Transverse colon (tissue), 4 donors: ENCODE measurements around the gene DMC1.

Source experiments
- CTCF ChIP-seq, 5 experiments: fragments of 200-600 bp in 3 of 5; fragments of 450-650 bp in 2 of 5; sonication (generic) in 3 of 5; IDR thresholded peaks; 1 replicate in 2 of 5; 2 replicates in 3 of 5; pipeline ENCODE4 v1.5.1; 2016 to 2017; ENCODE audit warnings: antibody characterized with exemption in 5 of 5, inconsistent platforms in 3 of 5, mild to moderate bottlenecking in 2 of 5, moderate library complexity in 1 of 5
- POLR2A ChIP-seq: fragments of 450-650 bp; IDR thresholded peaks from one replicate; pipeline ENCODE4 v1.6.1; 2016; ENCODE audit warnings: antibody characterized with exemption, mild to moderate bottlenecking, moderate library complexity
- POLR2AphosphoS5 ChIP-seq, 3 donors: sonication (generic); formaldehyde crosslinking; IDR thresholded peaks; one replicate each; pipeline ENCODE4 v1.6.1; 2016; ENCODE audit warnings: antibody characterized with exemption in 3 of 3

GRCh38 chr22:38618682-38619081, 48.7 kb upstream of the DMC1 start:
- no peak for TF ChIP-seq CTCF (IDR thresholded peaks at IDR 0.05)
- TF ChIP-seq POLR2A, result no peak
- TF ChIP-seq POLR2AphosphoS5 (IDR thresholded peaks at IDR 0.05), result no peak
